ENCODE measurements around the gene TREML4.

The TREML4 gene

DNA sequence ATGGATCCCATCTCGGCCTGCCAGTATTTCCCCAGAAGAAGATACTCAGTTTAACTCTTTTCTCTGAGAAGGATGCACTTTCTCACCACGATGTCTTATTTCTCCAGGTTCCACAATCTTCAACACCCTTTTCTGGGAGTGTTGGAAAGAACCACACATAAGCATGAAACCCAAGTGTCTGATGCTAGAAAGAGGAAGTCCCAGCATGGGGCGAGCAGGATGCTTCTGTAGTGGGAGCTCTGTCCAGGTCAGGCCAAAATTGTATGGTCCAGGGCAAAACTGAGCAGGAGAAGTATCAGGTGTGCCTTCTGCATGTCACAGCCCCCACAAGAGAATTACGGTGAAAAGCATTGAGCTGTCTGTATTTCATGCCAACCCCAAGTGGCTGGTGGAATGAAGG is 47.3 kb downstream of the TREML4 start:
- TF ChIP-seq, protein P1, sequence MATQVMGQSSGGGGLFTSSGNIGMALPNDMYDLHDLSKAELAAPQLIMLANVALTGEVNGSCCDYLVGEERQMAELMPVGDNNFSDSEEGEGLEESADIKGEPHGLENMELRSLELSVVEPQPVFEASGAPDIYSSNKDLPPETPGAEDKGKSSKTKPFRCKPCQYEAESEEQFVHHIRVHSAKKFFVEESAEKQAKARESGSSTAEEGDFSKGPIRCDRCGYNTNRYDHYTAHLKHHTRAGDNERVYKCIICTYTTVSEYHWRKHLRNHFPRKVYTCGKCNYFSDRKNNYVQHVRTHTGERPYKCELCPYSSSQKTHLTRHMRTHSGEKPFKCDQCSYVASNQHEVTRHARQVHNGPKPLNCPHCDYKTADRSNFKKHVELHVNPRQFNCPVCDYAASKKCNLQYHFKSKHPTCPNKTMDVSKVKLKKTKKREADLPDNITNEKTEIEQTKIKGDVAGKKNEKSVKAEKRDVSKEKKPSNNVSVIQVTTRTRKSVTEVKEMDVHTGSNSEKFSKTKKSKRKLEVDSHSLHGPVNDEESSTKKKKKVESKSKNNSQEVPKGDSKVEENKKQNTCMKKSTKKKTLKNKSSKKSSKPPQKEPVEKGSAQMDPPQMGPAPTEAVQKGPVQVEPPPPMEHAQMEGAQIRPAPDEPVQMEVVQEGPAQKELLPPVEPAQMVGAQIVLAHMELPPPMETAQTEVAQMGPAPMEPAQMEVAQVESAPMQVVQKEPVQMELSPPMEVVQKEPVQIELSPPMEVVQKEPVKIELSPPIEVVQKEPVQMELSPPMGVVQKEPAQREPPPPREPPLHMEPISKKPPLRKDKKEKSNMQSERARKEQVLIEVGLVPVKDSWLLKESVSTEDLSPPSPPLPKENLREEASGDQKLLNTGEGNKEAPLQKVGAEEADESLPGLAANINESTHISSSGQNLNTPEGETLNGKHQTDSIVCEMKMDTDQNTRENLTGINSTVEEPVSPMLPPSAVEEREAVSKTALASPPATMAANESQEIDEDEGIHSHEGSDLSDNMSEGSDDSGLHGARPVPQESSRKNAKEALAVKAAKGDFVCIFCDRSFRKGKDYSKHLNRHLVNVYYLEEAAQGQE (IDR thresholded peaks at IDR 0.05; ENCODE audit: insufficient read depth in 1 of 2, low read depth in 2 of 2, low read length in 2 of 2): no peak
- TF ChIP-seq POLR2AphosphoS5 (IDR thresholded peaks at IDR 0.05; ENCODE audit: low read depth, low read length): no peak
- TF ChIP-seq SIN3A (IDR thresholded peaks at IDR 0.05; ENCODE audit: borderline replicate concordance, insufficient read depth, low read length): no peak
- no peak for TF ChIP-seq FOXP2 (optimal IDR thresholded peaks at IDR 0.05; ENCODE audit: borderline replicate concordance, extremely low read depth, extremely low read length, insufficient read depth)
- TF ChIP-seq TAF1 (IDR thresholded peaks at IDR 0.05; ENCODE audit: borderline replicate concordance, insufficient read depth, low read length): no peak

DNA sequence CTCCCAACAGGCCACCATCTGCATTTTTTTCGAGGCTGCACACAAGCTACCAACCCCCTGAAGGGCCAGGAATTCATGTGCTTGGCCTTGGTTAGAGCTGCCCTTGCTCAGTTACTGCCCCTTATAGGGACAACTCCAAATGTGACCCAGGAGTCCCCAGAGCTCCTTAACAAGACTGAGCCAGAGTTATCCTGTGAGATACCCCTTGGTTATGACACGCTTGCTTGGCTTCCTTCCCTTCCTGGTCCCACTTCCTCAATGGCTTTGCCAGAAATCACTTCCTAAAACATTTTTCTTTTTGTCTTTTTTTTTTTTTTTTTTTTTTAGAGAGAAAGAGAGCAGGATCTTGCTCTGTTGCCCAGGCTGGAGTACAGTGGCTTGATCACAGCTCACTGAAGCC is 49.5 kb downstream of the TREML4 start:
- TF ChIP-seq POLR2AphosphoS5 (IDR thresholded peaks at IDR 0.05; ENCODE audit: low read depth, low read length): no peak
- TF ChIP-seq SIN3A (IDR thresholded peaks at IDR 0.05; ENCODE audit: borderline replicate concordance, insufficient read depth, low read length): no peak
- TF ChIP-seq, protein P1 (IDR thresholded peaks at IDR 0.05; ENCODE audit: insufficient read depth in 1 of 2, low read depth in 2 of 2, low read length in 2 of 2): no peak
- TF ChIP-seq TAF1 (IDR thresholded peaks at IDR 0.05; ENCODE audit: borderline replicate concordance, insufficient read depth, low read length): no peak
- TF ChIP-seq FOXP2 (optimal IDR thresholded peaks at IDR 0.05; ENCODE audit: borderline replicate concordance, extremely low read depth, extremely low read length, insufficient read depth): no peak

DNA sequence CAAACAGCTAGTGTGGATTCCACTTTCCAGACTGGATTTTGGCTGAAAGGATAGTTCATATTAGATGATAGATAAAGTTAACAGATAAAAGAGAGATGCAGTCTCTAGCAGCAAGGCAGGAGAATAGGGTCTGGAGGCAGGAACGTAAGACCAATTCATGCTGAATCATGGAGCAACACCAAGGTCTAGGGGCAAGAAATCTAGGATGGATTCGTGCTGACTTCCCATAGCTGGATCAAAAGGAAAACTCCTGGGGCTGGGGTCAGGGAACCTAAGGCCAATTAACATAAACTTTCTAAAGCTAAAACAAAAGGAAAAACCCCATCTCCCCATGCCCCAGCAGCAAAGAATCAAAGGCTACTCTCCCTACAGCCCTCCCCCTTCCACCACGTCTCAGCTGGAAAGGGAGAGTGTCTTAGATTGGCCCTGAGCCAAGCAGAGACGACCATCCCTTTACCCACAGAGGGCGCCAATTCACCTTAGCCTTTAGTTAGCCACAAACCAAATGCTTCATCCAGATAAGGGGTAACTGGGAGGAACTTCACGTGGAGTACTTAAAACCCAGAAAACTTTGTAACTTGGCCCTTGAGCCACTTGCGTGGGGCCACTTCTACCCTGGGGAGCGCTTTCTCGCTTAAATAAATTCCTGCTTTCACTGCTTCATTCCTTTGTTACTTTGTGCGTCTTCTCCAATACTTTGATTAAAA is 50.7 kb downstream of the TREML4 start:
- no peak for TF ChIP-seq SIN3A (IDR thresholded peaks at IDR 0.05; ENCODE audit: borderline replicate concordance, insufficient read depth, low read length)
- TF ChIP-seq TAF1 (IDR thresholded peaks at IDR 0.05; ENCODE audit: borderline replicate concordance, insufficient read depth, low read length): no peak
- no peak for TF ChIP-seq POLR2AphosphoS5 (IDR thresholded peaks at IDR 0.05; ENCODE audit: low read depth, low read length)
- TF ChIP-seq FOXP2 (optimal IDR thresholded peaks at IDR 0.05; ENCODE audit: borderline replicate concordance, extremely low read depth, extremely low read length, insufficient read depth): no peak
- TF ChIP-seq, protein P1 (IDR thresholded peaks at IDR 0.05; ENCODE audit: insufficient read depth in 1 of 2, low read depth in 2 of 2, low read length in 2 of 2): no peak

DNA sequence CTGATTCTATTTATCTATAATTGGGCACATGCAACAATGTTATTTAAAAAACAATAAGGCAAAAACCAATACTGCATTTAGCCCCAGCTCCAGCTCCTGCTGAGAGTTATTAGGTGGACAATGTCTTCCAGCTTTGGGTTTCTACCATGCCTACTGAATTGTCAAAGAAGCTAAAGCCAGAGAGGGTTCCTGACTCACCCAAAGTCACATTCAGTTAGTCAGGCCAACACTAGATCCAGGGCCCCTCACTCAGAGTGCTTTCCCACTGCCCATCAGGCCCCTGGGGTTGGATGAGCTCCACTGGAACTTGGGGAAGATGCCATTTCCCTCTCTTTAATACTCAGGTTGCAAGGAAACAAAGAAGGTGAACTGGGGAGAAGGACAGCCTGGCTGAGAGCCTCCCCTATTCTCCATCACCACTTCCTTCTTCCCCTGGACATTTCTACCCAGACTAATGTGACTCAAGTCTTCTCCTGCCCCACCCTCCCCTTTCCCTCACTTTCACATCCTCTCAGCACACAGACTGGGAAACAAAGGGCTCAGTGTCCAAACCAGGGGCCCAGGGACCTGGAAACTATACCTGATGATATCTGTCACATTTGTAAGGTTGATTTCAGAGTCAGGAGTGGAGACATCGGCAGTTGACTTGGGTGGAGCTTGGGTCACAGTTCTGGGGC is 52.4 kb downstream of the TREML4 start:
- TF ChIP-seq, protein P1 (IDR thresholded peaks at IDR 0.05; ENCODE audit: insufficient read depth in 1 of 2, low read depth in 2 of 2, low read length in 2 of 2): no peak
- TF ChIP-seq FOXP2 (optimal IDR thresholded peaks at IDR 0.05; ENCODE audit: borderline replicate concordance, extremely low read depth, extremely low read length, insufficient read depth): no peak
- TF ChIP-seq POLR2AphosphoS5 (IDR thresholded peaks at IDR 0.05; ENCODE audit: low read depth, low read length): no peak
- no peak for TF ChIP-seq SIN3A (IDR thresholded peaks at IDR 0.05; ENCODE audit: borderline replicate concordance, insufficient read depth, low read length)
- TF ChIP-seq TAF1 (IDR thresholded peaks at IDR 0.05; ENCODE audit: borderline replicate concordance, insufficient read depth, low read length): no peak
